B cell (primary cell): ENCODE results near the gene PPP2R5B.

Experiments used
- EZH2 ChIP-seq: IDR thresholded peaks from 2 replicates; pipeline ENCODE4 v1.6.1; 2012; ENCODE audit warnings: borderline replicate concordance, low read depth, mild to moderate bottlenecking, moderate library complexity, low read length; ENCODE audit not compliant: insufficient read depth, poor library complexity, severe bottlenecking
- TF ChIP-seq, protein P1 (sequence below): fragments of 200-600 bp; IDR thresholded peaks from one replicate; pipeline ENCODE4 v1.8.0; 2022; ENCODE audit warnings: antibody characterized with exemption, mild to moderate bottlenecking

DNA sequence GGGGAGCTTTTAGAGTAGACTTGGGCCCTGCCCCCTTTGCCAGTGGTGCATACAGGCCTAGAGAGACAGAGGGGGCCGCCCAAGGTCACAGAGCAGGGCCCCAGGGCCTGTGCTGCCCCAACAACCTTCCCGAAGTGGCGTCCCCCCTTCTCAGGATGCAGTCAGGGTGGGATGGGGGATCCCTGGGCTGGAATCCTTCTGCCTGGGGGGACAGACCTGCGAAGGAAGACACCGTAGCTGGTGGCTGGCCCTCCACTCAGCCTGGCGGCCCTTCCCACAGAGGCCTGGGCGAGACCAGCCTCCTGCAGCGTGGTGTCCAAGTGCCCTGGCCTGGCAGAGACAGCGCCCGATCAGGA, 31.7 kb upstream of the PPP2R5B start:
- TF ChIP-seq, protein P1, sequence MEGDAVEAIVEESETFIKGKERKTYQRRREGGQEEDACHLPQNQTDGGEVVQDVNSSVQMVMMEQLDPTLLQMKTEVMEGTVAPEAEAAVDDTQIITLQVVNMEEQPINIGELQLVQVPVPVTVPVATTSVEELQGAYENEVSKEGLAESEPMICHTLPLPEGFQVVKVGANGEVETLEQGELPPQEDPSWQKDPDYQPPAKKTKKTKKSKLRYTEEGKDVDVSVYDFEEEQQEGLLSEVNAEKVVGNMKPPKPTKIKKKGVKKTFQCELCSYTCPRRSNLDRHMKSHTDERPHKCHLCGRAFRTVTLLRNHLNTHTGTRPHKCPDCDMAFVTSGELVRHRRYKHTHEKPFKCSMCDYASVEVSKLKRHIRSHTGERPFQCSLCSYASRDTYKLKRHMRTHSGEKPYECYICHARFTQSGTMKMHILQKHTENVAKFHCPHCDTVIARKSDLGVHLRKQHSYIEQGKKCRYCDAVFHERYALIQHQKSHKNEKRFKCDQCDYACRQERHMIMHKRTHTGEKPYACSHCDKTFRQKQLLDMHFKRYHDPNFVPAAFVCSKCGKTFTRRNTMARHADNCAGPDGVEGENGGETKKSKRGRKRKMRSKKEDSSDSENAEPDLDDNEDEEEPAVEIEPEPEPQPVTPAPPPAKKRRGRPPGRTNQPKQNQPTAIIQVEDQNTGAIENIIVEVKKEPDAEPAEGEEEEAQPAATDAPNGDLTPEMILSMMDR = no peak
- TF ChIP-seq EZH2 = no peak
